Tibial nerve (tissue), 4 donors: Measurements from ENCODE around the gene PARP3. TPM values are rescaled to one million over a fixed set of nuclear protein-coding genes. Genes with fewer than 3 reads are reported as not detected.

ENCODE experiments used
- DNase-seq, 2 donors: peaks; one replicate each; pipeline ENCODE4 v3.0.0-alpha.2; 2019; ENCODE audit warnings: low spot score in 2 of 2
- H3K27ac ChIP-seq, 4 donors: fragments of 200-600 bp; sonication (generic) in 3 of 4; one replicate each; pipeline ENCODE4 v1.5.1; 2017 to 2019; ENCODE audit warnings: mild to moderate bottlenecking in 1 of 4
- H3K27me3 ChIP-seq, 2 donors: fragments of 200-600 bp; sonication (generic) in 1 of 2; one replicate each; pipeline versions ENCODE4 v1.5.1 to v1.6.0; 2017 to 2019
- H3K36me3 ChIP-seq, 3 donors: fragments of 200-600 bp; sonication (generic); one replicate each; pipeline ENCODE4 v1.5.1; 2018 to 2019
- H3K4me1 ChIP-seq, 4 donors: fragments of 200-600 bp; sonication (generic) in 3 of 4; one replicate each; pipeline ENCODE4 v1.5.1; 2017 to 2019
- H3K4me3 ChIP-seq, 4 donors: fragments of 200-600 bp; sonication (generic) in 3 of 4; one replicate each; pipeline ENCODE4 v1.5.1; 2017 to 2019; ENCODE audit warnings: mild to moderate bottlenecking in 1 of 4, moderate library complexity in 1 of 4
- H3K9me3 ChIP-seq, 4 donors: fragments of 200-600 bp; sonication (generic) in 3 of 4; one replicate each; pipeline ENCODE4 v1.5.1; 2017 to 2019
- EP300 ChIP-seq, 2 donors: sonication (generic); formaldehyde crosslinking; IDR thresholded peaks; one replicate each; pipeline ENCODE4 v1.6.1; 2017; ENCODE audit warnings: antibody characterized with exemption in 2 of 2, mild to moderate bottlenecking in 1 of 2
- POLR2A ChIP-seq, 2 donors: fragments of 450-650 bp; IDR thresholded peaks; one replicate each; pipeline ENCODE4 v1.6.1; 2017; ENCODE audit warnings: antibody characterized with exemption in 2 of 2, mild to moderate bottlenecking in 2 of 2, moderate library complexity in 2 of 2
- WGBS, 2 donors: methylation state at CpG; one replicate each; pipeline ENCODE4 v1.1.5; 2018; 5-methylcytosine and 5-hydroxymethylcytosine counted together
- total RNA-seq, 4 donors: library from RNA; depleted of rRNA; stranded (reverse); fragments of >200 nt; gene quantifications; one replicate each; pipeline ENCODE4 v1.1.0, GENCODE V29; 2016
- TF ChIP-seq, protein P1 (sequence below), 5 experiments: fragments of 200-600 bp in 3 of 5; fragments of 450-650 bp in 2 of 5; sonication (generic) in 3 of 5; IDR thresholded peaks; one replicate each; pipeline ENCODE4 v1.5.1; 2016 to 2019; ENCODE audit warnings: antibody characterized with exemption in 5 of 5, mild to moderate bottlenecking in 3 of 5, moderate library complexity in 2 of 5

Gene PARP3
- total RNA-seq, 4 donors from 2014 or later, result 19.9 to 55.9 (median 40.6) TPM

DNA sequence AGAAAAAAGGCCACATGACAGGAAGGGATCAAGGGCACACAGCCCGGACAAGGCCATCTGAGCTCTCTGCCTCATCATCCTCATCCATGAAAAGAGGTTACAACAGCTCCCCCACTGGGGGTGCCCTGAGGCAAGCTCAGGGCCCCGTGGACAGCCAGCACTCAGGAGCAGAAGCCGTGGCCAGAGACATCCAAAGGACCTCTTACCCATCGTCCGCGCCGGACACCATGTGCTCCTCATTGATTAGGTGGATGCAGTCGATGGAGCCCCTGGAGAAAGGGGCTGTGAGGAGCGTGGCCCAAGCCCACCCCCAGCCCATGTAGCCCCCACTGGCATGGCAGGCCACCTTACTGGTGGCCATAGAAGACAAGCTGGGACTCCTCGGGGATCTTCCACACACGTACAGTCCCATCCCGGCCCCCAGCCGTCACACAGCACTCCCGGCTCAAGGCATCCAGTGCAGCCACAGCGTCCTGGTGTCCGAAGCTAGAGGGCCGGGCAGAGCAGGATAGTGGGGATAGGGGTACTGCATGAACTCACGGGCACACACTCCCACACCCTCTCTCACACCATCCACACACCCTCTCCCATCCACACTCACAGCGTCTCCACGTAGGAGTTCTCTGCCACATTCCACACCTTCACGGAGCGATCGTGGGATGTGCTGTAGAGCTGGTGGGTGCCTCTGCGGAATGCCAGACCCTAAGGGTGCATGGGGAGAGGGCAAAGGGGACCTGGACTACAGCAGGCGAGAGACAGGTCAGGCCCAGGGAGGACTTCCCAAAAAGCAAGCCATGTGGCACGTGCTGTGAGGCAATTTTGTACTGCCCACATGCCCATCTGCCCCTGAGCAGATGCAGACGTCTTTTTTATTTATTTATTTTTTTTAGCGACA lies 6.9 kb upstream of the PARP3 start:
- Histone ChIP-seq H3K27ac (no peak overlapping the region), H3K4me3 (no peak overlapping the region), H3K27me3 (no peaks in the 10 kb centered on the region), H3K9me3 (no peaks in the 10 kb centered on the region), H3K4me1 (peaks cover 0 to 6% (median 2%) of the 10 kb centered on the region in 4 donors), H3K36me3 (peaks cover 0 to 90% (median 37%) of the 10 kb centered on the region in 3 donors)
- WGBS, 2 donors, result 89 to 90% methylated on average over 26 to 28 of the region's 28 CpGs
- TF ChIP-seq POLR2A (IDR thresholded peaks at IDR 0.05) (no peak), EP300 (IDR thresholded peaks at IDR 0.05) (no peak)
- TF ChIP-seq, protein P1, sequence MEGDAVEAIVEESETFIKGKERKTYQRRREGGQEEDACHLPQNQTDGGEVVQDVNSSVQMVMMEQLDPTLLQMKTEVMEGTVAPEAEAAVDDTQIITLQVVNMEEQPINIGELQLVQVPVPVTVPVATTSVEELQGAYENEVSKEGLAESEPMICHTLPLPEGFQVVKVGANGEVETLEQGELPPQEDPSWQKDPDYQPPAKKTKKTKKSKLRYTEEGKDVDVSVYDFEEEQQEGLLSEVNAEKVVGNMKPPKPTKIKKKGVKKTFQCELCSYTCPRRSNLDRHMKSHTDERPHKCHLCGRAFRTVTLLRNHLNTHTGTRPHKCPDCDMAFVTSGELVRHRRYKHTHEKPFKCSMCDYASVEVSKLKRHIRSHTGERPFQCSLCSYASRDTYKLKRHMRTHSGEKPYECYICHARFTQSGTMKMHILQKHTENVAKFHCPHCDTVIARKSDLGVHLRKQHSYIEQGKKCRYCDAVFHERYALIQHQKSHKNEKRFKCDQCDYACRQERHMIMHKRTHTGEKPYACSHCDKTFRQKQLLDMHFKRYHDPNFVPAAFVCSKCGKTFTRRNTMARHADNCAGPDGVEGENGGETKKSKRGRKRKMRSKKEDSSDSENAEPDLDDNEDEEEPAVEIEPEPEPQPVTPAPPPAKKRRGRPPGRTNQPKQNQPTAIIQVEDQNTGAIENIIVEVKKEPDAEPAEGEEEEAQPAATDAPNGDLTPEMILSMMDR (IDR thresholded peaks at IDR 0.05), result no peak
- DNase-seq, result no peak

DNA sequence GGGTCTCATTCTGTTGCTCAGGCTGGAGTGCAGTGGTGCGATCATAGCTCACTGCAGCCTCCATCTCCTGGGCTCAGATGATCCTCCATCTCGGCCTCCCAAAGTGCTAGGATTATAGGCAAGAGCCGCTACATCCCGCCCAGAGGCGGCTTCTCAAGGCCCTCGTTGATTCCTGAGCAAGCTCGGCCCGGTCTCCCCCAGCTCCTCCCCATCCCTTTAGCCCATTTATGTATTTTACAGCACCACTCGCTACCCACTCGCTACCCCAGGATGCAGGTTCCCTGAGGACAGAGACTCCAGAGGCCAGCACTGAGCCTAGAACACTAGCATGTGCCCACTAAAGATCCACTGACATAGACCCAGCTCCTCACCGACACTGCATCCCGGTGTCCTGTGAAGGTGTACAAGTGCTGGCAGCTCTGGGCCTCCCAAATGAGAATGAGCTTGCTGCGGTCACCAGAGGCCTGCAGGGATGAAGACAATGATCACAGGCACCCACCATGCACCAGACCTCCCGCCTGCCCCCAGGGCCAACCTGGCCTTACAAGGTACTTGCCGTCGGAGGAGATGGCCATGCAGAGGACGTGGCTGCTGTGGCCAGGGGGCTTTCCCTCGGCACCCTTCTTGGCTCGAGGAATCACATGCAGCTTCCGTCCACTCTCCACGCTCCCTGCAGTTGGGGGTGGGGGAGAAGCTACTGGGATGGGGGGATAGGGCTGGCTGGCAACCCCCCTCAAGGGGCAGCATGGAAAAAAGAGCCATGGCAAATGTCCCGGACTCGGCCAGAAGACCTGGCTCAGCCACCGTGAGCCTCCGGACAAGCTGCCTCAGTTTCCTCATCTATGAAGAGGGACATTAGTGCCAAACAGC lies 6.0 kb upstream of the PARP3 start:
- Histone ChIP-seq H3K4me3 (no peak overlapping the region), H3K9me3 (no peaks in the 10 kb centered on the region), H3K27ac (no peak overlapping the region), H3K36me3 (peaks cover 0 to 82% (median 37%) of the 10 kb centered on the region in 3 donors), H3K4me1 (peaks cover 0 to 15% (median 10%) of the 10 kb centered on the region in 4 donors), H3K27me3 (no peaks in the 10 kb centered on the region)
- WGBS, 2 donors, result 94 to 95% methylated on average over 21 to 25 of the region's 25 CpGs
- TF ChIP-seq EP300 (IDR thresholded peaks at IDR 0.05), result no peak
- TF ChIP-seq, protein P1 (IDR thresholded peaks at IDR 0.05), result no peak
- no peak for TF ChIP-seq POLR2A (IDR thresholded peaks at IDR 0.05)
- no peak for DNase-seq

DNA sequence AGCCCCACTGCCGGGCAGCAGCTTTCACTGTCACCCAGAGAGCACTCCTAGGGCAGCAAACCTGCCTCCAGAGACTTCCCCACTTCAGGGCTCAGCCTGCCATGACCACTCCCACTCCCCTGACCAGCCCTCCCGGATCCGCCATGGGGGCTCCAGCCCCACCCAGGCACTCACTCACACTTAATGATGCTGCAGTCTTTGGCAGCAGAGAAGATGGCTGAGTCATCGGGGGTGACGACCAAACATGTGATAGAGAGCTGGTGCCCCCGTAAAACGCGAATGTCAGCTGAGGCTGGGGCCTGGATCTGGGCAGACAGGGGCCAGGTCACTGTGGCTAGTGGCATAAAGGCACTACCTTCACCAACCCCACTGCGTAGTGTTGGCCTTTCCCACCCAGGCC lies 5.1 kb upstream of the PARP3 start:
- Histone ChIP-seq H3K4me3 (no peak overlapping the region), H3K27me3 (no peaks in the 10 kb centered on the region)
- 82 to 94% methylated on average over 8 to 9 of the region's 9 CpGs for WGBS, 2 donors

DNA sequence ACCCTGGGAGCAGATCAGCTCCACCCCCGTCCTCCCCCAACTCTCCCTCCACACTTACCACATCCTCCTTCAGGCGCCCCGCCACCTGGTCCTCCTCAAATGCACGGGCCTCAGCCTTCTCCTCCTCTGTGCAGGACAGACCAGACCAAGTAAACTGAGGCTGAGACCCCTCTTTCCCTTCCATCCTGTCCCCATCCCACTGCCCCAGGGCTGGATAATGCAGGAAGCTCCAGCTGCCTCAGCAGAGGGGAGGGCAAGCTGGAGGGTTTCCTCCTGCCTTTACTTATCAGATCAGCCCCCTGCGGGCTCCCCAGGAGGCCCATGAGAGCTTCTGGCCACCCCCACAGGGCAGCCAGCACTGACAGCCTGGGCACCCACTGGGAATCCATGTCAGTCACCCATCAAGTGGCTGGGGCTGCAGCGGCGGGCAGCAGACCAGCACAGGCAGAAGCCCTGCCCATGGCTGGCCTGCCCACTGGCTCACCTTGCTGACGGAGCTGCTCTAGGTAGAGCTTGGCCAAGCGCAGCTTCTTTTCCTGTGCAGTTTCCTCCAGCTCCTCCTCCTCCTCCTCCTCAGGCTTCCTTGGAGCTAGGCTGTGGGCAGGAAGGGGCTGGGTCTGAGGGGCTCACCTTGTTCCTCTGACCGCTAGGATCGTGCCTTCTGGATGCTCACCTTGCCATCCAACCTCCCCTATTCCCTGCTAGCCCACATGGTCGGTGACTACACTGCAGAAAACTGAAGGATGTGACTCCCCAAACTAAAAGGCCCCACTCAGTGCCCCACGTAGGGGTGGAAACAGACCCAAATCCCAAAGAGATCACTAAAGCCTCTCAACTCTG lies 4.3 kb upstream of the PARP3 start:
- no peak for DNase-seq
- WGBS, 2 donors, result 91 to 92% methylated on average over 9 to 13 of the region's 13 CpGs
- peaks cover 0 to 65% (median 37%) of the 10 kb centered on the region in 3 donors for H3K36me3 ChIP-seq

More for the DNA sequence above, 5.1 kb upstream of the PARP3 start:
- Histone ChIP-seq H3K4me1 (peaks cover 0 to 19% (median 13%) of the 10 kb centered on the region in 4 donors), H3K27ac (no peak overlapping the region), H3K36me3 (peaks cover 0 to 73% (median 37%) of the 10 kb centered on the region in 3 donors), H3K9me3 (no peaks in the 10 kb centered on the region)
- TF ChIP-seq POLR2A (IDR thresholded peaks at IDR 0.05) (no peak), EP300 (IDR thresholded peaks at IDR 0.05) (no peak)
- TF ChIP-seq, protein P1 (IDR thresholded peaks at IDR 0.05), result no peak
- no peak for DNase-seq

More for the DNA sequence above, 4.3 kb upstream of the PARP3 start:
- peaks cover 0 to 25% (median 18%) of the 10 kb centered on the region in 4 donors for H3K4me1 ChIP-seq
- H3K27ac ChIP-seq, result no peak overlapping the region
- no peaks in the 10 kb centered on the region for H3K9me3 ChIP-seq
- H3K4me3 ChIP-seq, result no peak overlapping the region
- H3K27me3 ChIP-seq, result no peaks in the 10 kb centered on the region
- no peak for TF ChIP-seq EP300 (IDR thresholded peaks at IDR 0.05)
- no peak for TF ChIP-seq POLR2A (IDR thresholded peaks at IDR 0.05)
- TF ChIP-seq, protein P1 (IDR thresholded peaks at IDR 0.05), result no peak
